Measurements from ENCODE around the gene MRPL44.
"Not testable (repeated sequence)": the region's sequence is repeated elsewhere in the genome, so short reads cannot be mapped to it uniquely, and the experiment has no call there.

Gene MRPL44

DNA sequence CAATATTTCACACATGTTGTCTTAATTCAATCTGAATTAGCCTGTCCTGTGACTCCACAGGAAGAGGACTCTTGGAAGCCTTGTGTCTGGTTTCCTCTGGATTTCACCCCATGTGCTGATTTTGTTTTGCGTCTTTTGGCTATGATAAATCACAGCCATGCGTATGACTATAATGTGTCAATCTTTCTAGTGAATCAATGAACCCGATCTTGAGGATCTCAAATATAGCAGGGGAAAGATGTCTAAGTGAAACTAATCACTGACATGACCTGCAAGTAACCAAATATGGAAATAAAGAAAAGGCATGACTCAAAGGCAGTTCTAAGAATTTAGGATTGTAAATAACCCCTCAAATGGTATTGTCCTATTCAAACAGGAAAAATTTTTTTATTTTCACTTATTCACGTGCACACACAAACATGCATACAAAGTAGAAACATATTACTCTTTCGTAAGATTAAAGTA is 20.4 kb upstream of the MRPL44 start:
- DNase-seq, result no peak

DNA sequence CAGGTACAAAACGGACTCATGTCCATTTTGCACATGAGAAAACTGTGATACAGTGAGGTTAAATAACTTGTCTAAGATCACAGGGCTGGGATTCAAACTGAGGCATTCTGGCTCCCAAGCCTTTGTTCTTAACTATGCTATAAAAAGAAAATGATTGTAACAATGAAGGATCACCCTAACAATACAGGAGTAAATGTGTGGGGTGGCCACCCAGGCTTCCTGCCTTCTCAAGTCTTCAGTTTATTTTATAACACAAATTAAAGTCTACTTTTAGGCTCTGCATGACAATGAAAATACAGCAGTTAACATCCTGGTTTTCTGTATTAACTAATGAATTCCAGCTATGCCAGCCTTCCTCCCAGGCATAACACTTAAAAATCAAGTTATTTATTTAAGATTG is 19.7 kb upstream of the MRPL44 start:
- DNase-seq, result no peak

DNA sequence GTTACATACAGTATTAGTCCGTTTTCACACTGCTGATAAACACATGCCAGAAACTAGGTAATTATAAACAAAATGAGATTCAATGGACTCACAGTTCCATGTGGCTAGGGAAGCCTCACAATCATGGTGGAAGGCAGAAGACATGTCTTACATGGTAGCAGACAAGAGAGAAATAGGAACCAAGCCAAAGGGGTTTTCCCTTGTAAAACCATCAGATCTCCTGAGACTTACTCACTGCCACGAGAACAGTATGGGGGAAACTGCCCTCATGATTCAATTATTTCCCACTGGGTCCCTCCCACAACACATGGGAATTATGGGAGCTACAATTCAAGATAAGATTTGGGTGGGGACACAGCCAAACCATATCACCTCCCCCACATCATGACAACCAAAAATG is 17.8 kb upstream of the MRPL44 start:
- DNase-seq, result not testable (repeated sequence)

DNA sequence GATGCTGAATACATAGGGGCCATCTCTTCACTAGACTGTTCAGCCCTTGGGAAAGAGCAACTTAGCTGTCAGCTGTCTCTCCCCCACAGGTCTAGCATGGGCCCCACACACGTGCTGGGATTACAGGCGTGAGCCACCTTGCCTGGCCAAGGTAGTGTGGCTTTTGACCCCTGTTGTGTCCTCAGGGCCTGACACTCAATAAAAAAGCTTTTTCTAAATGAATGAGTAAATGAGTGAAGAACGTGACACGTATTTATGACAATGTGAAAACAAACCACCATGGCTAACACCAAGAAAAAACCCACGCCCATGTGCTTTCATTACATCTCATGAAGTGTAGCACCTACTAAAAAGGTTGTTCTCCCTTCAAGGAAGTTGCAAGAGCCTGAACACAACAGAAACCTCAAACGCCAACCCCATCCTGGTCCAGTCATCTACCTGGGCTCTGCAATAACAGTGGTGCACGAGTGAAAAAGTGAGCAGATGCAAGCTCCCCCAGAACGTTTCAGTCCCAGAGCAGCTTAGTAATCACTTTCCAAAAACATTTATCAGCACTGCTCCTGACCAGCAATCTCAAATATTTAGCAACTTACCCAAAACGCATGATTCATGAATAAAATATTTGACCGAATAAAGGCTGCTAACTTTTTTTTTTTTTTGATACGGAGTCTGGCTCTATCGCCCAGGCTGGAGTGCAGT is 15.5 kb upstream of the MRPL44 start:
- DNase-seq, result no peak

DNA sequence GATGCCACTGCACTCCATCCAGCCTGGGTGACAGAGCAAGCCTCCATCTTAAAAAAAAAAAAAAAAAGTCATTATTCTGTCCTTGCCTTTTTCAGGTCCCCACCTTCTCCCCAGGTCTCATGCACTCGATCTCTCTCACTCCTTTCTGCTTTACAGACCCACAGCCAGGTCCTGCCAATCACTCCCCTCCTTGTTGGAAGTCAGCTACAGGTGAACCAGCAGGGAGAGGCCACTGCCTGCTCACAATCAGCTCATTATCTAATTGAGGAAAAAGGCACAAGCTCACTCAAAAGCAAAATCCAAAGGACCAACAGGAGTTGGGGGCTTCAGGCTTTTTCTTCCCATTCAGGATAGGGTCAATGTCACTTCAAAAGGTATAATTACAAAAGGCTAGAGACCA is 14.1 kb upstream of the MRPL44 start:
- DNase-seq, result no peak

DNA sequence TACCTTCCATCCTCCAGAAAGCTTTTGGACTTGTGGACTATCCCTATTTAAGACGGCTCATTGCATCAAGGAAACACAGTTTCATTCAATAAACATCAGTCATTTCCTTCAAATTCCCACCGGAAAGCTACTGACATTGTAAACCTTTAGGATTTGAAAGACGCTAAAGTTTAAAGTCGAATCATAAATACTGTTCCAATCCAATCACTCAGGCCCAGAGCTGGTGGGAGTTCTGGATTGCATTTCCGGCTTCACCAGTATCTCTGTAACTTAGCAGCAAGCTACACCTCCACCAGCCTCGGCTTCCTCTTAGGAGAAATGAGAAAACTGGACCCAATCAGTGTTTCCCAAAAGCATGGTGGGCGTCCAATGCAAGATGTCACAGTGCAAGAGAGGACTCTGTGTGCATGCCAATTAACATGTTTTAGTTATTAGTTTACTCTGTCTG is 13.7 kb upstream of the MRPL44 start:
- no peak for DNase-seq

DNA sequence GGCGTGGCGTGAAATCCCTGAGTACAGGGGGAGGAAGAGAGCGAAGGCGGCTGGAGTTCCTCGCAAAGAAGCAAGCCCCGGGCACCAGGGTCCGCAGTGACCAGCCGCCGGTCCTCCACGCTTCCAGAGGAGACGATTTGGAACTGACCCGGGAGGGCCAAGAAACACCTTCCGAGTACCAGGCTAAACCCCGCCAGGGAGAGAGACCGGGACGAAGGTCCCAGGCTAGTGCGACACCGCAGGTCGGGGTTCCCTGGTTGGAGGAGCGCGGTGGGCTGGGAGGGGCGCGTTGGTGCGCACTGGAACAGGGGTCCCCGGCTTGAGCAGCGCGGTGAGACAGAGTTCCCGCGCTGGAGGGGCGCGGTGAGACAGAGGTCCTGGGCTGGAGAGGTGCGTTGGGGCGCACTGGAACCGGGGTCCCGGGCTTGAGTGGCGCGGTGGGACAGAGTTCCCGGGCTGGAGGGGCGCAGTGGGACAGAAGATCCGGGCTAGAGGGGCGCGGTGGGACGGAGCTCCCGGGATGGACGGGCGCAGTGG is 13.0 kb upstream of the MRPL44 start:
- peak in 2 of 3 experiments; percentile 46 to 62 for DNase-seq

DNA sequence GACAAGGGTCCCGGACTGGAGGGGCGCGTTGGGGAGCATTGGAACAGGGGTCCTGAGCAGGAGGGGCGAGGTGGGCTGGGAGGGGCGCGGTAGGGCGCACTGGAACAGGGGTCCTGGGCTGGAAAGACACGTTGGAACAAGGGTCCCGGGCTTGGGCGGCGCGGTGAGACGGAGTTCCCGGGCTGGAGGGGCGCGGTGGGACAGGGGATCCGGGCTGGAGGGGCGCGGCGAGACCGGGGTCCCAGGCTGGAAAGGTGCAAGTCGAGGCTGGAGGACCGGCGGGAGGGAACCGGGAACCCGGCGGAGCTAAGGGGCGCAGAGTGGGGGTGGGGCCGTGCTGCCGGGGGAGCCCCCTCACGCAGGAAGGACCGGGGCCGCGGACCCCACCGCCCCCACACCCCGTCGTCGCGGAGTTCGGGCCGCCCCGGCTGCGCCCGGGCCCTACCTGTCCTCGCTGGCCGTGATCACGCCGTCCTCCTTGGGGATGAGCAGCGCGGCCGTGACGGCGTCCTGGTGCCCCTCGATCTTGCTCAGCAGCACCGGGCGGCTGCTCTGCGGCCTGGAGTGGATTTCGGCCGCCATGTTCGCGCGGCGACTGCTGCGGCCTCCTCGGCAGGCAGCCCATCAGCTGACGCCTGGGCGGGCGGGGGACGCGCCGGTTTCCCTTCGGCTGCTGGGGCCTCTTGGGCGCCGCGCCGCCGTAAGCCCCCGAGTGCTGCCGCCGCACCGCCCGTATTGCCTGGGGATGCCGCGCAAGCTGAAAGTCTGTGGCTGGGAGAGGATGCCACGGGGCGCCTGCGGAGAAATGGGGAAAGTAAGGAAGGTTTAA is 12.3 kb upstream of the MRPL44 start, which contains the start of gene WDFY1:
TSS of gene WDFY1 (minus strand) at position 633 of the 829 bp plus-strand sequence. CDS start at position 582, 51 bp downstream.
- peak; percentile 75 to 89 (median 85) for DNase-seq

DNA sequence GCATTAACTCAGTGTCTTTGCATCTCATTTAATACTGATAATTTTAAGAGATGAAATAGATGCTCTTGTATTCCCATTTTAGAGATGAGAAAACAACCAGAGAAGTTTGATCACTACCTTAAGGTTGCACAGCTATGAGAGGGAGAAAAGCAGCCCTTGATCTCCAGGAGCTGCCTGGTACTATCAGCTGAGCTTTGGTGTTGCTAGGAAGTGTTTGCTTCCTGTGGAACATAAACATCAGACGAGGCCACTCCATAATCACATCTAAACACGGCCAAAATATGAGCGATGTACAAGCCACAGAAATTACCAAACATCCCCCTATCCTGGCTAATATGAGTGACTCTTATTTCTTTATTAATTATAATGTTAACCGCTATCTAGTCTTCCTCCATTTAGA is 11.5 kb upstream of the MRPL44 start:
- no peak for DNase-seq

DNA sequence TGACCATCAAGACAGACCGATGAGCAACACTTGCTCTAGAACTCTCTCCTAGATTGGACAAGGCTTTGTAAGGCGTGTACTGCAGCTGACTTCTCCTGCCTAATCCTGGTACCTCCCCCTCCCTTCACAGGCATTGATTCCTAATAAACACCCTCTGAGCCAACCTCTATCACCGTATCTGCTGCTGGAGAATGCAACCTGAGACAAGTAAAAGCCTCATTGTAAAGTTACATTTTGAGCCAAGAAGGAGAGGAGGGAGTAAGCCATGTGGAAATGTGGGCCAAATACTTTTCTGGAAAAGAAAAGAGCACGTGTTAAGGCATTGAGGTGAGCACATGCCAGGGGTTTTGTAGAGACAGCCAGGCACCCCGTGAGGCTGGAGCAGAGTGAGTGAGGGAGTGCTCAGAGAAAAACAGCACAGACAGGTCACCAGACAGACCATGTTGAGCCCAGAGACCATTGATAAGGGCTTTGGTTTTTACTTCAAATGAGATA is 9.5 kb upstream of the MRPL44 start:
- no peak for DNase-seq

DNA sequence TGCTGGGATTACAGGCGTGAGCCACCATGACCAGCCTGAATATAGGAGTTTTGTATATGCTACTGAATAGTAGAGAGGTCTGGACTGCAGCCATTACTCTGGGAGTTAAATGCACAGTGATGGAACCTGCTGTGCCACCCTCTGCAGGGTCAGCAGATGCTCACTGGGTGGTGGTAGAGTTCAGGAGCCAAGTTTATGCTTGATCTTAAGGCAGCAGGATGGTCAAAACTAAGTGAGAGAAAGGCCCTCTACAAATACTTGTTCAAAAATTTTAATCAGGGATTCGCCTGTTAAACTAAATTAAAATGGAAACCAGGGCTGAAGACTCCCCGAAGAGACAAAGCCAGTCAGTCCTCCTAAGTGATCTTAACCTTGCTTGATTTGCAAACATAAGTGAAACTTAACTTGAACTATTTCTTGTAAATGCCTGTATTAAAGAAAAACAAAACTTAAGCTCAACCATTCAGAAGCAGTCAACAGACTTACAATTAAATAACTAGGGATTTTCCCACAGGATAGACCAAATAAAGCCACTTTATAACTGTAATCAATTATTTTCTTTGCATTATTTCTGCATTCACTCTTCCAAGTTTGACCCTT is 7.9 kb upstream of the MRPL44 start:
- no peak for DNase-seq

DNA sequence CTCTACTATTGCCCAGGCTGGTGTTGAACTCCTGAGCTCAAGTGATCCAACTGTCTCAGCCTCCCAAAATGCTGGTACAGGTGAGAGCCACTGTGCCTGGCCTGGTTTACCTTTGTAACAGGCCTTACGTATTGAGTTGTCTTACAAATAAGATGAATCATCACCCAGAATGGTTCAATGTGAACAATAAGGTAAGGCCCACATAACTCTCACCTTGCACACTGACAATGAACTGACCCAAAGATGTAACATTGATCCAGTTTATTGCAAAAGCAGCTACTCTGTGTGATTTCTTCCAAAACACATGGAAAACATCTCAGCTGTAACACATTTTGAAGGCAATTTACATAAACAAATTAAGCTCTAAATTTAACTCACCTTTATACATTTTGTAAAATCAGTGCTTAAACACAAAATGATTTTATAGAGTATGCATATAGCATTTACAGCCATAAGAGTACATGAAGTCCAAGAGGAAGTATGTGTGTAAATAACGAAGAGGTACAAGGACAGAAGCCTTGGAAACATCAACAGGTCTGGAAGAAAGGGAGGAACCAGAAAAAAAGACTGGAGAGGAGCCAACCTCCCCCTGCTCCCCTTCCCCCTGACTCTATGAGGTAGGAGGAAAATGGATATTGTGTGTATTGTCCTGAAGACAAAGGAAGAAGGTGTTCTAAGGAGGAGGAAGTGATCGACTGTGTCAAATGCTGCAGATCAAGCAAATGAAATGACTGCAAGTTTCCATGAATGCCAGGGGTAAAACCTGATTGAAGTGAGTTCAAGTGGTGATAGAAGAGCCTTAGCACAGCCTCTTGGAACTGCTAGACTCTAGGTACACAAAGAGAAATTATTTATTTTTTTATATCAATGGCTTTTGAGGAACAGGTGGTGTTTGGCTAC is 6.6 kb upstream of the MRPL44 start:
- peak in 1 of 3 experiments; percentile 39 for DNase-seq

DNA sequence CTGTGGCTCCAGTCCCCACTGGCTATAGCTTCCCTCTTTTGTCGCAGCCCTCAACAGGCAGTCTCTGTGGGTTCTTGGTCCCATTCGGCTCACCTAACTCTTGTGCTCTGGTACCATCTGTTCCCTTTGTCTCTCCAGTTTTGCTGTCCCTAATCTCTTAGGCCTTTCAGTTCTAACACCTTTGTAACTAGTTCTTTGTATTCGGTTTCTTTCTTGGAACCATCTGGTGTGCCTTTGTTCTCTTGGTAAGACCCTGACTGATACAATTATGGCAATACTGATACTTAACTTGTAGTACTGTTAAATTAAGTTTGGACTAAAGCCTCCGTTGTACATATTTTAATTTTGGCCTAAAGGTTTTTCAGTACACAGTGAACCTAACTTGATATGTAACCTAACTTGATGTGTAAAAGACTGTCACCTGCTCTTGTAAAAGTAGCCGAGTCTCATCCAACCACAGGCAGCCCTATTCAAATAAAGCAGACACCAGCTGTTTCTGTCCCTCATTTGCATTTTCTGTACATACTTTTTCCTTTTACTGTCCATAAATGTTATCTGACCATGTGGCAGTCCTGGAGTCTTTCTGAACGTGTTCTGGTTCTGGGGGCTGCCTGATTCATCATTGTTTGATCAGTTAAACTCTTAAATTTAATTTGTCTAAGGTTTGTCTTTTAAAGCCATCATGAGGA is 4.8 kb upstream of the MRPL44 start:
- DNase-seq, result no peak

DNA sequence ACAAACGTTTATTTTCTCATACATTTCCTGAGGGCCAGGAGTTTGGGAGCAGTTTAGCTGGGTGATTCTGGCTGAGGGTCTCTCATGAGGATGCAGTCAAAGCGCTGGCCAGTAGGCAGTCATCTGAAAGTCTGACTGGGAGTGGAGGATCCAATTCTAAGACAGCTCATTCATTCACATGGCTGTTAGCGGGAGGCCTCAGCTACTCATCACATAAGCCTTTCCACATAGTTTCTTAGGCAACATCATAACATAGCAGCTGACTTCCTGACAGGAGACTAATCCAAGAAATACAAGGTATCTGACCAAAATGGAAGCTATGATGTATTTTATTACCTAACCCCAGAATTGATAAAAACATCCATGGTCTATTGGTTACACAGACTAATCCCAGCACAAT is 2.9 kb upstream of the MRPL44 start:
- DNase-seq, result no peak

DNA sequence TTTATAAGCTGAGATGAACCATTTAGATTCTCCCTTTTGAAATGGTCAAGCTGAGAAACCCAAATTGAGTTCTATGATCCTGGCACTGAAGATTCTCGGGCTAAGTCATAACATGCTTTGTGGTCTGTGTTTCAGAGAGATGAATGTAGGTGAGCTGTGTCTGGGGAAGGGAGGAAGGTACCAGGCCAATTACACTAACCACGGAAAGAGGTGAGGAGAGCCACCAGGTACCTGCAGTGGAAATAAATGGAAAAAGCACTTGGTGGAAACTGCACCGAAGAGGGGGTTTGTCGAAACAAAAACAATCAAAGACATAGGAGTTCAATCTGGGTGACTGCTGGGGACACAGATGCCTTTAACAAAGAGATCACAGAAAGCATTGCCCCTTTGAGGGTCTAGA is 963 bp upstream of the MRPL44 start:
- DNase-seq, result no peak

DNA sequence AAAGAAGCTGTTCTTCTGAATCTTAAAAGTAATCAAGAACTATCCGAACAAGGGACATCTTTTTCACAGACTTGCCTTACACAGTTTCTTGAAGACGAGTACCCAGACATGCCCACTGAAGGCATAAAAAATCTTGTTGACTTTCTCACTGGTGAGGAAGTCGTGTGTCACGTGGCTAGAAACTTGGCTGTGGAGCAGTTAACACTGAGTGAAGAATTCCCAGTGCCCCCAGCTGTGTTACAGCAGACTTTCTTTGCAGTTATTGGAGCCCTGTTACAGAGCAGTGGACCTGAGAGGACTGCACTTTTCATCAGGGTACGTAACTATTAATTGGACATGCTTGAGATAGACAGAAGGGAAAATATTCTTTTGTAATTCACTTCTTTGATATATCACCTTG is 2.4 kb downstream of the MRPL44 start:
- DNase-seq, result no peak

DNA sequence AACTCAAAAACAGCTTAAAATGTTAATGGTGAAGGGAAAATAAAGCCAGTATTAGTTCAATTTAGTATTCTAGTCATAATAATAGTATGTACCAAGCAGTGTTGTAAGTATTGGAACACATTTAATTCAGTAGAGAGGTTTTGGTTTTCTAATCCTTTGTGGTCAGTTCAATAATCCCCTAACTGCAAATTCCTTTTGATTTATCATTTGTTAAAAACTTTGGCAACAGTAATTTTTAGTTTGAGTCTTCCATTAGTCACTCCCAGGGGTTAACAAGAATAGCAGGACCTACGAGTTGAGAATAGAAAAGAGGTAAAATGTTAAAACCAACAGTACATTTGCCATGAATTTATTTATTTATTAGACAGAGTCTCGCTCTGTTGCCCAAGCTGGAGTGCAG is 10.7 kb downstream of the MRPL44 start:
- DNase-seq, result no peak

DNA sequence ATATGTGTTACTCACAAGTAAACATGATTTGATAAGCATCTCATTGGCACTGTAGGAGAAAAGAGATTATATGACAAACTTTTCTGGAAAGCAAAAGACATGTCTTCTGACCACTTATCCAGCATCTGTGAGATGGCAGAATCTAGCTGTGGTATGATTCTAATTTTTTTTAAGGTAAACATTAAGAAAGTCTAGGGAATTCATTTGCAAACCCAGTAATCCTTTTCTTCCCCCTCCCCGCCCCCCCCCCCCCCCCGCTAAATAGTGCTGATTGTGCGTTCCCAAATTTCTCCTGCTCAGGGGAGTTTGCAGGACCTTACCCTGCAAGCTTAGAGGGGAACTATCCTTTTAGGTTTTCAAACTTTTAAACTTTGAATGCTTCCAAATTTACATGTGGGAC is 12.1 kb downstream of the MRPL44 start:
- no peak for DNase-seq

DNA sequence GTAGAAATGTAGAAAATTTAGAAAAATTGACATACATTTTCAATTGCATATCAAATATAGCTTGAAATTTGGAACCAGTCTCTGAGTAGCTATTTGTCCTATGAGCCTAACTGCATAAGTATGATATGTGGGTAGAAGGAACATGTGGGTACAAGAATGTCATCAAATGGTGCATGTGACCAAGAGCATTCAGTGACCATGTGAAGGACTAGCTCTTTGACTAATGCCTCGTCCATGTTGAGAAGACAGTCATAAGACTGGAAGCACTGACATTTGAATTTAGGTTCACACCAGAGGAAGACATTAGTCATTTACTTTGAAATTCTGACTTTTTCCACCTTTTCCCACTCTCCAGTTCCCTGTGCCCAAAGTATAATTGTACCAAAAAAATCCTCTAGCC is 12.6 kb downstream of the MRPL44 start:
- DNase-seq, result no peak

DNA sequence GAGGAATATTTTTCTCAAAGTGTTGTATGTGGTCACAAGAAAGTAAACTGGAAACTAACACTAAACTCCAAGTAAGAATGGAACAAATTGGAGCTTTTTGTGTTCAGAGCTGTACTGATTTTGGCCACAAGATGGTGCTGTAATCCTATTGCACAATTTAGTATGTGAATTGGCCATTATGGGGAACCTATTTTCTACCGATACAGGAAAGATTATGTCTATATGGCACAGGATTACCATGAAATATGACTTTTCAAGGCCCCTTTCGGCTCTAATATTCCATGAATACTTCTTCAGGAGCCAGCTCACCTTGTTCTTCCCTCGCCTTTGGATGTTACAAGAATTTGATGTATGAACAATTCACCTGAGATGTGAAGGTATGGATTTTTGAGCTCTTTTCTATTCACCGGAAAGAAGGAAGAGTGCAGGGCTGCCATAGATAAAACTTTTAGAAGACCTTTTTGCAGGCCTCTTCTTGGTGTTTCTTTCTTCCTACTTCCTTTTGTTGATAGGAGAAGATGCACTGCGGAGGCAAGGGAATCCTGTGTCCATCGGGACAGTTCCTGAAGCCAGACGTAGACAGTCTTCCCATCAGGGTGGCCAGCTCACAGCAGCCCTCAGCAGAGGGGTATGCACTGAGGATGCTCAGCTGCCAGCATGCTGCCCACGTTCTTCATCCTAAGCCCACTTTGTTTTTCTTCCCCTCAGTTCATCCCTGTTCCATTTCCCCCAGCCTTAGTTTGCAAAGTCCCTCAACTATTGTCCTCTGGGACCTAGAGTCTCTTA is 13.3 kb downstream of the MRPL44 start:
- DNase-seq, result peak; percentile 47 to 78 (median 52)

DNA sequence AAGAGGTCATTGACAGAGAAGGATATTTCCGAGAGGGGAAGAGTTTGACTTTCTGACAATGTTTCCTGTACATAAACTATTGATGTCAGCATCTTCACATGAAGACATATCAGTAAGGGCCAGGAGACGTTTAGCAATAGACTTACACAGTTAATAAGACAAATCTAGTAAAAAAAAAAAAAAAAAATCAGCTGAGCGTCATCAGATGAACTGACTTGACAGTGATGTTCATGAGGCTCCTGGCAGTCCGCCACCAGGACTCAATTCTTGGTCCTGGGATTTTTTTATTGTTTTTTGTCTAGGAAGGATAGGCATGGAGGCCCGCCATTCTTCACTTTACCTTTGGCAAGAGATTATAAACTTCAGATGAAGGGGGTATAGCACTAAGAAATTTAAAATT is 14.5 kb downstream of the MRPL44 start:
- no peak for DNase-seq
